Mucosa of stomach (tissue), 1 donor: ENCODE results near the gene DLX2.

ENCODE experiments used
- H3K27me3 ChIP-seq: one replicate; pipeline ENCODE4 v1.7.0; 2013; ENCODE audit warnings: mild to moderate bottlenecking, low read length; ENCODE audit not compliant: control insufficient read depth, insufficient read depth
- H3K36me3 ChIP-seq: one replicate; pipeline ENCODE4 v1.7.0; 2013; ENCODE audit warnings: low read length; ENCODE audit not compliant: control insufficient read depth, insufficient read depth
- H3K4me1 ChIP-seq: one replicate; pipeline ENCODE4 v1.7.0; 2013; ENCODE audit warnings: mild to moderate bottlenecking, low read length; ENCODE audit not compliant: control insufficient read depth, insufficient read depth
- H3K4me3 ChIP-seq: one replicate; pipeline ENCODE4 v1.7.0; 2013; ENCODE audit warnings: low read length
- H3K9ac ChIP-seq: one replicate; pipeline ENCODE4 v1.7.0; 2013; ENCODE audit warnings: mild to moderate bottlenecking, low read length, moderate library complexity
- H3K9me3 ChIP-seq: one replicate; pipeline ENCODE4 v1.7.0; 2013; ENCODE audit warnings: mild to moderate bottlenecking, low read length, moderate library complexity; ENCODE audit not compliant: control insufficient read depth
- donor health status: Pancreatic carcinoma.

The DLX2 gene

GRCh38 chr2:172082944-172083627, 19.6 kb downstream of the DLX2 start:
- Histone ChIP-seq H3K4me1 (peaks cover 54% of the 10 kb centered on the region), H3K9me3 (no peaks in the 10 kb centered on the region), H3K27me3 (peaks cover 88% of the 10 kb centered on the region), H3K9ac (no peak overlapping the region), H3K36me3 (no peaks in the 10 kb centered on the region), H3K4me3 (no peak overlapping the region)

- Histone ChIP-seq H3K27me3 (peaks cover 81% of the 10 kb centered on the region), H3K4me1 (peaks cover 52% of the 10 kb centered on the region)
These were observed 20.4 kb downstream of the DLX2 start for GRCh38 chr2:172082105-172082943.

GRCh38 chr2:172081221-172082022, 21.3 kb downstream of the DLX2 start:
- Histone ChIP-seq H3K27me3 (peaks cover 72% of the 10 kb centered on the region), H3K9me3 (no peaks in the 10 kb centered on the region), H3K4me1 (peaks cover 45% of the 10 kb centered on the region), H3K36me3 (no peaks in the 10 kb centered on the region), H3K4me3 (no peak overlapping the region), H3K9ac (no peak overlapping the region)

More at GRCh38 chr2:172082105-172082943, 20.4 kb downstream of the DLX2 start:
- Histone ChIP-seq H3K4me3 (no peak overlapping the region), H3K36me3 (no peaks in the 10 kb centered on the region), H3K9ac (no peak overlapping the region), H3K9me3 (no peaks in the 10 kb centered on the region)

- Histone ChIP-seq H3K9me3 (no peaks in the 10 kb centered on the region), H3K4me1 (peaks cover 39% of the 10 kb centered on the region), H3K36me3 (no peaks in the 10 kb centered on the region), H3K9ac (no peak overlapping the region), H3K4me3 (no peak overlapping the region), H3K27me3 (peaks cover 65% of the 10 kb centered on the region)
These were observed 22.0 kb downstream of the DLX2 start for GRCh38 chr2:172080641-172081220.

- H3K9ac ChIP-seq: no peak overlapping the region
- no peak overlapping the region for H3K4me3 ChIP-seq
- H3K27me3 ChIP-seq: peaks cover 58% of the 10 kb centered on the region
- peaks cover 32% of the 10 kb centered on the region for H3K4me1 ChIP-seq
- H3K9me3 ChIP-seq: no peaks in the 10 kb centered on the region
- H3K36me3 ChIP-seq: no peaks in the 10 kb centered on the region
These were observed 22.7 kb downstream of the DLX2 start for GRCh38 chr2:172079838-172080640.

GRCh38 chr2:172079416-172079815, 23.3 kb downstream of the DLX2 start:
- peaks cover 52% of the 10 kb centered on the region for H3K27me3 ChIP-seq
- no peaks in the 10 kb centered on the region for H3K9me3 ChIP-seq
- H3K4me1 ChIP-seq: peaks cover 26% of the 10 kb centered on the region
- H3K9ac ChIP-seq: no peak overlapping the region
- no peak overlapping the region for H3K4me3 ChIP-seq
- H3K36me3 ChIP-seq: no peaks in the 10 kb centered on the region

GRCh38 chr2:172074254-172074653, 28.4 kb downstream of the DLX2 start:
- H3K9ac ChIP-seq: no peak overlapping the region
- no peaks in the 10 kb centered on the region for H3K9me3 ChIP-seq
- no peaks in the 10 kb centered on the region for H3K36me3 ChIP-seq
- no peaks in the 10 kb centered on the region for H3K4me1 ChIP-seq
- no peak overlapping the region for H3K4me3 ChIP-seq
- peaks cover 4% of the 10 kb centered on the region for H3K27me3 ChIP-seq

GRCh38 chr2:172073518-172073917, 29.2 kb downstream of the DLX2 start:
- no peaks in the 10 kb centered on the region for H3K36me3 ChIP-seq
- H3K27me3 ChIP-seq: peaks cover 2% of the 10 kb centered on the region
- H3K9ac ChIP-seq: no peak overlapping the region
- no peak overlapping the region for H3K4me3 ChIP-seq
- H3K4me1 ChIP-seq: no peaks in the 10 kb centered on the region
- H3K9me3 ChIP-seq: no peaks in the 10 kb centered on the region

- Histone ChIP-seq H3K4me3 (no peak overlapping the region), H3K9ac (no peak overlapping the region), H3K36me3 (no peaks in the 10 kb centered on the region), H3K4me1 (no peaks in the 10 kb centered on the region), H3K27me3 (no peaks in the 10 kb centered on the region), H3K9me3 (no peaks in the 10 kb centered on the region)
These were observed 30.0 kb downstream of the DLX2 start for GRCh38 chr2:172072706-172073105.

GRCh38 chr2:172072303-172072702, 30.4 kb downstream of the DLX2 start:
- Histone ChIP-seq H3K4me3 (no peak overlapping the region), H3K36me3 (no peaks in the 10 kb centered on the region), H3K27me3 (no peaks in the 10 kb centered on the region), H3K4me1 (no peaks in the 10 kb centered on the region), H3K9me3 (no peaks in the 10 kb centered on the region), H3K9ac (no peak overlapping the region)

- Histone ChIP-seq H3K9ac (no peak overlapping the region), H3K36me3 (no peaks in the 10 kb centered on the region), H3K9me3 (no peaks in the 10 kb centered on the region), H3K4me3 (no peak overlapping the region), H3K27me3 (no peaks in the 10 kb centered on the region), H3K4me1 (no peaks in the 10 kb centered on the region)
These were observed 31.8 kb downstream of the DLX2 start for GRCh38 chr2:172070936-172071335.
